Measurements from ENCODE around the gene TOM1L2.
"Not testable (repeated sequence)": the region's sequence is repeated elsewhere in the genome, so short reads cannot be mapped to it uniquely, and the experiment has no call there.

Gene TOM1L2

GRCh38 chr17:17966399-17966798, 5.8 kb downstream of the TOM1L2 start:
- no peak for DNase-seq

- no peak for DNase-seq
These were observed 7.0 kb downstream of the TOM1L2 start for GRCh38 chr17:17965152-17965721.

- no peak for DNase-seq
These were observed 7.5 kb downstream of the TOM1L2 start for GRCh38 chr17:17964710-17965109.

- DNase-seq = no peak
These were observed 8.3 kb downstream of the TOM1L2 start for GRCh38 chr17:17963694-17964436.

GRCh38 chr17:17963066-17963465, 9.1 kb downstream of the TOM1L2 start:
- no peak for DNase-seq

GRCh38 chr17:17960500-17961030, 11.6 kb downstream of the TOM1L2 start:
- no peak for DNase-seq

- DNase-seq = peak; percentile 77
These were observed 12.5 kb downstream of the TOM1L2 start for GRCh38 chr17:17959520-17960361.

GRCh38 chr17:17958982-17959381, 13.2 kb downstream of the TOM1L2 start:
- DNase-seq = no peak

GRCh38 chr17:17957584-17957916, 14.7 kb downstream of the TOM1L2 start:
- no peak for DNase-seq

GRCh38 chr17:17955790-17956341, 16.3 kb downstream of the TOM1L2 start:
- DNase-seq = not testable (repeated sequence)

- DNase-seq = no peak
These were observed 18.1 kb downstream of the TOM1L2 start for GRCh38 chr17:17954079-17954478.

- no peak for DNase-seq
These were observed 19.5 kb downstream of the TOM1L2 start for GRCh38 chr17:17952691-17953090.

GRCh38 chr17:17951524-17951923, 20.7 kb downstream of the TOM1L2 start:
- no peak for DNase-seq

GRCh38 chr17:17950806-17951205, 21.4 kb downstream of the TOM1L2 start:
- DNase-seq = no peak

GRCh38 chr17:17950347-17950746, 21.9 kb downstream of the TOM1L2 start:
- no peak for DNase-seq

GRCh38 chr17:17947966-17948365, 24.2 kb downstream of the TOM1L2 start:
- DNase-seq = no peak

- DNase-seq = no peak
These were observed 24.9 kb downstream of the TOM1L2 start for GRCh38 chr17:17947309-17947708.

- DNase-seq = no peak
These were observed 26.1 kb downstream of the TOM1L2 start for GRCh38 chr17:17946093-17946492.

GRCh38 chr17:17944743-17945142, 27.5 kb downstream of the TOM1L2 start:
- DNase-seq = no peak

GRCh38 chr17:17944242-17944641, 28.0 kb downstream of the TOM1L2 start:
- DNase-seq = no peak

- DNase-seq = no peak
These were observed 28.8 kb downstream of the TOM1L2 start for GRCh38 chr17:17943281-17943984.

GRCh38 chr17:17942846-17943245, 29.4 kb downstream of the TOM1L2 start:
- peak; percentile 32 for DNase-seq

GRCh38 chr17:17941015-17941414, 31.2 kb downstream of the TOM1L2 start:
- no peak for DNase-seq
